ENCODE data around the gene INPP5J. TPM values are rescaled to one million over a fixed set of nuclear protein-coding genes. Genes with fewer than 3 reads are reported as not detected.
A peak's percentile ranks its signal among the peaks of the same experiment; 100 is the strongest.

Gene INPP5J
- total and polyA plus RNA-seq, 5 donors from 2014 or later: 0.47 TPM; not detected in 4

GRCh38 chr22:31080164-31080847 is 42.5 kb upstream of the INPP5J start:
- no peaks in the 10 kb centered on the region for H3K27me3 ChIP-seq (ENCODE audit: control insufficient read depth, insufficient read depth, low read length)
- Mint-ChIP-seq H3K9me3 (no peaks in the 10 kb centered on the region), H3K27ac (peak overlapping the region in 1 of 3 donors; percentile 51), H3K4me3 (peak overlapping the region; percentile 79 to 90 (median 88)), H3K4me1 (peaks cover 0 to 43% (median 16%) of the 10 kb centered on the region in 4 donors), H3K27me3 (peaks cover 5% of the 10 kb centered on the region), H3K36me3 (no peaks in the 10 kb centered on the region)
- ATAC-seq (ENCODE audit: low read depth in 2 of 2) (no peak), DNase-seq (no peak)
- H3K27ac ChIP-seq (ENCODE audit: insufficient read depth, low read length, poor library complexity, severe bottlenecking): no peak overlapping the region
- peaks cover 38% of the 10 kb centered on the region for H3K4me1 ChIP-seq (ENCODE audit: control insufficient read depth, insufficient read depth, low read length, poor library complexity, severe bottlenecking)
- H3K9me3 ChIP-seq (ENCODE audit: control insufficient read depth in 2 of 2, low read length in 2 of 2): no peaks in the 10 kb centered on the region
- H3K4me3 ChIP-seq (ENCODE audit: low read depth, low read length): peak overlapping the region; percentile 41
- no peaks in the 10 kb centered on the region for H3K36me3 ChIP-seq (ENCODE audit: control insufficient read depth, insufficient read depth, low read length)

GRCh38 chr22:31080848-31081649 is 41.7 kb upstream of the INPP5J start, which contains the start of gene SMTN:
SMTN (plus strand) TSS chr22:31081318; CDS start chr22:31083259, 1,941 bp downstream.
- peak; percentile 70 to 74 for ATAC-seq (ENCODE audit: low read depth in 2 of 2)
- peaks cover 0 to 43% (median 16%) of the 10 kb centered on the region in 4 donors for H3K4me1 Mint-ChIP-seq
- DNase-seq: peak; percentile 83 to 91 (median 84)
- no peaks in the 10 kb centered on the region for H3K27me3 ChIP-seq (ENCODE audit: control insufficient read depth, insufficient read depth, low read length)
- H3K9me3 ChIP-seq (ENCODE audit: control insufficient read depth in 2 of 2, low read length in 2 of 2): no peaks in the 10 kb centered on the region
- peaks cover 41% of the 10 kb centered on the region for H3K4me1 ChIP-seq (ENCODE audit: control insufficient read depth, insufficient read depth, low read length, poor library complexity, severe bottlenecking)
- no peaks in the 10 kb centered on the region for H3K36me3 ChIP-seq (ENCODE audit: control insufficient read depth, insufficient read depth, low read length)
- H3K27ac Mint-ChIP-seq: peak within 1 kb of the TSS in 2 of 3 donors; percentile 26 to 51
- H3K9me3 Mint-ChIP-seq: no peaks in the 10 kb centered on the region
- H3K27me3 Mint-ChIP-seq: peaks cover 5% of the 10 kb centered on the region
- peak within 1 kb of the TSS; percentile 47 for H3K4me3 ChIP-seq (ENCODE audit: low read depth, low read length)
- H3K36me3 Mint-ChIP-seq: no peaks in the 10 kb centered on the region
- H3K27ac ChIP-seq (ENCODE audit: insufficient read depth, low read length, poor library complexity, severe bottlenecking): no peak within 1 kb of the TSS
- peak within 1 kb of the TSS; percentile 79 to 90 (median 88) for H3K4me3 Mint-ChIP-seq

GRCh38 chr22:31081963-31082605 is 40.7 kb upstream of the INPP5J start:
- peak overlapping the region; percentile 47 for H3K4me3 ChIP-seq (ENCODE audit: low read depth, low read length)
- H3K36me3 ChIP-seq (ENCODE audit: control insufficient read depth, insufficient read depth, low read length): no peaks in the 10 kb centered on the region
- peaks cover 5% of the 10 kb centered on the region for H3K27me3 Mint-ChIP-seq
- no peaks in the 10 kb centered on the region for H3K9me3 ChIP-seq (ENCODE audit: control insufficient read depth in 2 of 2, low read length in 2 of 2)
- ATAC-seq (ENCODE audit: low read depth in 2 of 2) (no peak), DNase-seq (no peak)
- peaks cover 0 to 43% (median 16%) of the 10 kb centered on the region in 4 donors for H3K4me1 Mint-ChIP-seq
- peaks cover 41% of the 10 kb centered on the region for H3K4me1 ChIP-seq (ENCODE audit: control insufficient read depth, insufficient read depth, low read length, poor library complexity, severe bottlenecking)
- no peak overlapping the region for H3K27ac ChIP-seq (ENCODE audit: insufficient read depth, low read length, poor library complexity, severe bottlenecking)
- peak overlapping the region; percentile 79 to 90 (median 88) for H3K4me3 Mint-ChIP-seq
- H3K27ac Mint-ChIP-seq: peak overlapping the region in 2 of 3 donors; percentile 26 to 33
- no peaks in the 10 kb centered on the region for H3K27me3 ChIP-seq (ENCODE audit: control insufficient read depth, insufficient read depth, low read length)
- no peaks in the 10 kb centered on the region for H3K9me3 Mint-ChIP-seq
- H3K36me3 Mint-ChIP-seq: no peaks in the 10 kb centered on the region

- Histone ChIP-seq H3K4me3 (ENCODE audit: low read depth, low read length) (no peak overlapping the region), H3K4me1 (ENCODE audit: control insufficient read depth, insufficient read depth, low read length, poor library complexity, severe bottlenecking) (peaks cover 41% of the 10 kb centered on the region), H3K27me3 (ENCODE audit: control insufficient read depth, insufficient read depth, low read length) (no peaks in the 10 kb centered on the region), H3K9me3 (ENCODE audit: control insufficient read depth in 2 of 2, low read length in 2 of 2) (no peaks in the 10 kb centered on the region), H3K27ac (ENCODE audit: insufficient read depth, low read length, poor library complexity, severe bottlenecking) (no peak overlapping the region), H3K36me3 (ENCODE audit: control insufficient read depth, insufficient read depth, low read length) (no peaks in the 10 kb centered on the region)
- Mint-ChIP-seq H3K4me3 (peak overlapping the region; percentile 68 to 89 (median 83)), H3K27ac (no peak overlapping the region), H3K4me1 (peaks cover 0 to 43% (median 16%) of the 10 kb centered on the region in 4 donors), H3K27me3 (peaks cover 5% of the 10 kb centered on the region), H3K36me3 (no peaks in the 10 kb centered on the region), H3K9me3 (no peaks in the 10 kb centered on the region)
- ATAC-seq (ENCODE audit: low read depth in 2 of 2) (no peak), DNase-seq (peak in 2 of 3 donors; percentile 28 to 61)
Measured at GRCh38 chr22:31082606-31083376, 40.0 kb upstream of the INPP5J start.

GRCh38 chr22:31083377-31083768 is 39.4 kb upstream of the INPP5J start:
- Histone ChIP-seq H3K4me1 (ENCODE audit: control insufficient read depth, insufficient read depth, low read length, poor library complexity, severe bottlenecking) (peaks cover 41% of the 10 kb centered on the region), H3K36me3 (ENCODE audit: control insufficient read depth, insufficient read depth, low read length) (no peaks in the 10 kb centered on the region), H3K9me3 (ENCODE audit: control insufficient read depth in 2 of 2, low read length in 2 of 2) (no peaks in the 10 kb centered on the region), H3K4me3 (ENCODE audit: low read depth, low read length) (no peak overlapping the region), H3K27ac (ENCODE audit: insufficient read depth, low read length, poor library complexity, severe bottlenecking) (no peak overlapping the region), H3K27me3 (ENCODE audit: control insufficient read depth, insufficient read depth, low read length) (no peaks in the 10 kb centered on the region)
- Mint-ChIP-seq H3K36me3 (no peaks in the 10 kb centered on the region), H3K4me1 (peaks cover 0 to 43% (median 16%) of the 10 kb centered on the region in 4 donors), H3K27ac (peak overlapping the region in 1 of 3 donors; percentile 73), H3K4me3 (peak overlapping the region; percentile 85 to 93 (median 88)), H3K27me3 (peaks cover 5% of the 10 kb centered on the region), H3K9me3 (no peaks in the 10 kb centered on the region)
- DNase-seq (no peak), ATAC-seq (ENCODE audit: low read depth in 2 of 2) (no peak)

- Histone ChIP-seq H3K27ac (ENCODE audit: insufficient read depth, low read length, poor library complexity, severe bottlenecking) (peak overlapping the region; percentile 84), H3K4me3 (ENCODE audit: low read depth, low read length) (peak overlapping the region; percentile 70), H3K9me3 (ENCODE audit: control insufficient read depth in 2 of 2, low read length in 2 of 2) (no peaks in the 10 kb centered on the region), H3K4me1 (ENCODE audit: control insufficient read depth, insufficient read depth, low read length, poor library complexity, severe bottlenecking) (peaks cover 41% of the 10 kb centered on the region), H3K27me3 (ENCODE audit: control insufficient read depth, insufficient read depth, low read length) (no peaks in the 10 kb centered on the region), H3K36me3 (ENCODE audit: control insufficient read depth, insufficient read depth, low read length) (no peaks in the 10 kb centered on the region)
- peaks cover 1% of the 10 kb centered on the region for H3K27me3 Mint-ChIP-seq
- H3K9me3 Mint-ChIP-seq: no peaks in the 10 kb centered on the region
- no peak for DNase-seq
- H3K27ac Mint-ChIP-seq: peak overlapping the region in 2 of 3 donors; percentile 73 to 79
- peak overlapping the region; percentile 85 to 93 (median 88) for H3K4me3 Mint-ChIP-seq
- peaks cover 0 to 43% (median 16%) of the 10 kb centered on the region in 4 donors for H3K4me1 Mint-ChIP-seq
- ATAC-seq (ENCODE audit: low read depth in 2 of 2): peak in 1 of 2 donors; percentile 0
- no peaks in the 10 kb centered on the region for H3K36me3 Mint-ChIP-seq
Measured at GRCh38 chr22:31083923-31084810, 38.6 kb upstream of the INPP5J start.
